Omental fat pad (tissue), 4 donors: Measurements from ENCODE around the gene SLC43A2. TPM values are rescaled to one million over a fixed set of nuclear protein-coding genes. Genes with fewer than 3 reads are reported as not detected.
"Not testable (repeated sequence)": the region's sequence is repeated elsewhere in the genome, so short reads cannot be mapped to it uniquely, and the experiment has no call there.

Experiments
- ATAC-seq: fragments of 150-250 bp; one replicate; pipeline ENCODE4 v1.9.1; 2016; ENCODE audit warnings: mild to moderate bottlenecking, moderate library complexity; ENCODE audit not compliant: low FRiP score
- DNase-seq: peaks from one replicate; pipeline ENCODE4 v3.0.0-alpha.2; 2019; ENCODE audit warnings: low spot score
- small RNA-seq: library from RNA; depleted of rRNA; stranded (forward); fragments of <200 nt; gene quantifications from one replicate; pipeline ENCODE3, GENCODE V24; 2016
- total RNA-seq, 4 donors: library from RNA; depleted of rRNA; stranded (reverse); fragments of >200 nt; gene quantifications; one replicate each; pipeline ENCODE4 v1.1.0, GENCODE V29; 2016
- TF ChIP-seq, protein P1 (sequence below), 3 donors: fragments of 450-650 bp; IDR thresholded peaks; one replicate each; pipeline ENCODE4 v1.5.1; 2016 to 2017; ENCODE audit warnings: antibody characterized with exemption in 3 of 3, mild to moderate bottlenecking in 3 of 3, moderate library complexity in 2 of 3

Gene SLC43A2
- total RNA-seq, 4 donors from 2014 or later, result 21.0 to 39.9 (median 23.1) TPM

DNA sequence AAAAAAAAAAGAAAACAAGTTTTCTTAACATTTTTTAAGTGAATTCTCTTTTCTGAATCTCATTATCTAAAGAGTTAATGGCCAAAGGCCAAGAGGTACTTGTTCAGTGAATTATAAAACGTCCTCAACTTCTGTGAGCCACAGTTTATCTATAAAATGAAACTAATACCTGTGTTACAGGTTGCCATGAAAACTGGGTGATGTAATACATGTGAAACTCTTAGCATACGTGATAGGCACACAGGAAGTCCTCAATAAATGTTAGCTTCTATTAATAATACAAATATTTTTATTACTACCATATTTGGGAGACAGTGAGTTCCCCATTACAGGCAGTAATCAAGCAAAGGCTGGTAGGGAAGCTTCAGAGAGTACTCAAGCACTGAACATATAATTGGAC, 98.8 kb downstream of the SLC43A2 start:
- DNase-seq (no peak), ATAC-seq (no peak)
- TF ChIP-seq, protein P1, sequence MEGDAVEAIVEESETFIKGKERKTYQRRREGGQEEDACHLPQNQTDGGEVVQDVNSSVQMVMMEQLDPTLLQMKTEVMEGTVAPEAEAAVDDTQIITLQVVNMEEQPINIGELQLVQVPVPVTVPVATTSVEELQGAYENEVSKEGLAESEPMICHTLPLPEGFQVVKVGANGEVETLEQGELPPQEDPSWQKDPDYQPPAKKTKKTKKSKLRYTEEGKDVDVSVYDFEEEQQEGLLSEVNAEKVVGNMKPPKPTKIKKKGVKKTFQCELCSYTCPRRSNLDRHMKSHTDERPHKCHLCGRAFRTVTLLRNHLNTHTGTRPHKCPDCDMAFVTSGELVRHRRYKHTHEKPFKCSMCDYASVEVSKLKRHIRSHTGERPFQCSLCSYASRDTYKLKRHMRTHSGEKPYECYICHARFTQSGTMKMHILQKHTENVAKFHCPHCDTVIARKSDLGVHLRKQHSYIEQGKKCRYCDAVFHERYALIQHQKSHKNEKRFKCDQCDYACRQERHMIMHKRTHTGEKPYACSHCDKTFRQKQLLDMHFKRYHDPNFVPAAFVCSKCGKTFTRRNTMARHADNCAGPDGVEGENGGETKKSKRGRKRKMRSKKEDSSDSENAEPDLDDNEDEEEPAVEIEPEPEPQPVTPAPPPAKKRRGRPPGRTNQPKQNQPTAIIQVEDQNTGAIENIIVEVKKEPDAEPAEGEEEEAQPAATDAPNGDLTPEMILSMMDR (IDR thresholded peaks at IDR 0.05), result no peak

DNA sequence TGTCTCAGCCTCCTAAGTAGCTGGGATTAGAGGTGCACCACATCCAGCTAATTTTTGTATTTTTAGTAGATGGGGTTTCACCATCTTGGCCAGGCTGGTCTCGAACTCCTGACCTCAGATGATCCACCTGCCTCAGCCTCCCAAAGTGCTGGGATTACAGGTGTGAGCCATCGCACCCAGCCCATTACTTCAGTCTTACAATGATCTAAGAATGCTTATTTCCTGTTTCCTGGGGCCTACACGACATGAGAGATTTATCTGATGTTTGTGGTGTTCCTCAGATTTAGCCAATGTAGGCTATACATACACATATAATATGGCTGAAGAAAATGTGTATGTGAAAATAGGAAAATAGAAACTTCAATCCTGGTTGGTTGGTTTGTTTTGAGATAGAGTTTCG, 101.8 kb downstream of the SLC43A2 start:
- DNase-seq, ATAC-seq: not testable (repeated sequence)

DNA sequence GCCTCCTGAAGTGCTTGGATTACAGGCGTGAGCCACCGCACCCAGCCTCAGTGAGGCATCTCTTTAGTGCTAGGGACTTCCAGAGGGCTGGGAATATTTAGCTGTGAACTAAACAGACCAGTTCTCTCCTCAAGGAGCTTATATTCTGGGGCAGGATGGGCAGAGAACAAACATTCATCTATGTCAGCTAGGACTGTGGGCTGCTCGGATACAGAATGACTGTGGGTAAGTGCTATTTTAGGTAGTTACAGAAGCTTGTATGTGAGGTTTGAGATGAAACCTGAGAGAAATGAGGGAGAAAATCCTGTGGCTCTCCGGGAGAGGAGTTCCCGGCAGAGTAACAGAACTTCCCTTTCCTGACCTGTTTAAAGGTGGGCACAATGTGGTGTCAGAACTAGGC, 106.0 kb downstream of the SLC43A2 start:
- ATAC-seq, result no peak
- DNase-seq, result no peak
- TF ChIP-seq, protein P1 (IDR thresholded peaks at IDR 0.05), result no peak

DNA sequence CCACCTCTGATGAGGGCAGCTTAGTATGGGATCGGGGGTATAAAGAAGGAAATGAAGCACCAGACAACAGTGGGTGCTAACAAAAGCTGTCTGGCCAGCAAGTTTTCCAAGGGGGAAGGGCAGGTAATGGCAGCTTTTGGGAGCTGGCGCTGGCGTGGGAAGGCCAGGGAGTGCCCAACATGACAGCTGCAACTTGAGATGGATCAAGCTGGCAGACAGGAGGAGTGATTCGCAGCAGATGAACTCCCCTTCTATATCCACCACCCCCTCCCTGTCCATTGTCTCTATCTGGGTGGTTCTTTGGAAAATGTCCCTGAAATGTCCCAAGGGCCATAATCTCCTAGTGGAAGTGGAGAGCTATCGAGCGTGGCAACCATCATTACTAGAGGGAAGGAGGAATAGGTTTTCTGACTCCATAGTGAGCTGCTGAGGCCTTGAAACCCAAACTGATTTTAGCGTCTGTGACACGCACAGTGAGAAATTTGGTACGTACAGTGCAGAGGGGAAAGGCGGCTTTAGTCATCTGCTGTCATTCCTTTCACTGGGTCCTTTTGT, 107.5 kb downstream of the SLC43A2 start:
- DNase-seq (no peak), ATAC-seq (no peak)
- TF ChIP-seq, protein P1 (IDR thresholded peaks at IDR 0.05), result no peak

DNA sequence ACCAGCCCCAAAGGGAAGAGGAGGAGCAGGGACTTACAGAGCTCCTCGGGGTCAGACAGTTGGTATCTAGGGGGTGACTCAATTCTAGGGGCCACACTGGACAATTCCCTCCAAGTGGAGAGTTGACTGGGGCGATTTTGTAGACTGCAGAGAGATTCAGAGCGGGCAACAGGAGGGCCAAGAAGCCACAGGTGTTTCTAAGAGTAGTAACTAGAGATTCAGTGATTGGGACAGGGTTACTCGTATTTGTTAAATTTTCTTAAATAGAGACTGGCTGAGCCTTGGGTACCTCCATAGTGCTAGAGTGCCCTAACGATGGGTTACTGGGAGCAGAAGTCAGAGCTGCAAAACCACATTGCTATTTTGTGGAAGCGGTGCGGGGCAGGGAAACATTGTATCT, 109.0 kb downstream of the SLC43A2 start:
- TF ChIP-seq, protein P1 (IDR thresholded peaks at IDR 0.05), result no peak
- ATAC-seq, result no peak

More for the DNA sequence above, 109.0 kb downstream of the SLC43A2 start:
- no peak for DNase-seq

Small RNAs within 50 kb of the gene (small RNA-seq; reads per million reads assigned to genes)
- not detected for gene RN7SL105P

Other genes starting within 250 kb of the SLC43A2 start
- 100 to 1,000 TPM; 489 to 684 (median 635) TPM for gene YWHAE, start 228.6 kb downstream of the SLC43A2 start, total RNA-seq
- gene CRK, start 172.6 kb downstream of the SLC43A2 start, total RNA-seq, result 100 to 1,000 TPM in 2 of 4 donors, 10 to 100 TPM in 2; 84.5 to 104 (median 95.7) TPM
- gene MYO1C, start 136.1 kb downstream of the SLC43A2 start, total RNA-seq, result 100 to 1,000 TPM; 194 to 367 (median 207) TPM
- gene INPP5K, start 112.2 kb downstream of the SLC43A2 start, total RNA-seq, result 100 to 1,000 TPM; 103 to 279 (median 153) TPM
- gene PITPNA, start 66.0 kb downstream of the SLC43A2 start, total RNA-seq, result 10 to 100 TPM; 27.6 to 49.7 (median 33.7) TPM
- 10 to 100 TPM in 3 of 4 donors, 1 to 10 TPM in 1; 7.2 to 43.0 (median 18.8) TPM for gene SCARF1, start 16.9 kb upstream of the SLC43A2 start, total RNA-seq
- gene RILP, start 21.0 kb upstream of the SLC43A2 start, total RNA-seq, result 10 to 100 TPM; 26.5 to 60.5 (median 35.6) TPM
- 100 to 1,000 TPM; 146 to 215 (median 183) TPM for gene PRPF8, start 56.0 kb upstream of the SLC43A2 start, total RNA-seq
- 10 to 100 TPM in 3 of 4 donors, 1 to 10 TPM in 1; 7.1 to 16.5 (median 11.4) TPM for gene TLCD2, start 81.5 kb upstream of the SLC43A2 start, total RNA-seq
- 10 to 100 TPM; 39.2 to 71.1 (median 49.8) TPM for gene WDR81, start 95.9 kb upstream of the SLC43A2 start, total RNA-seq
- 10 to 100 TPM in 2 of 4 donors, 1 to 10 TPM in 2; 6.0 to 28.8 (median 9.1) TPM for gene SERPINF2, start 114.0 kb upstream of the SLC43A2 start, total RNA-seq
- 1,000 to 10,000 TPM in 3 of 4 donors, 100 to 1,000 TPM in 1; 868 to 2,171 (median 1,171) TPM for gene SERPINF1, start 133.2 kb upstream of the SLC43A2 start, total RNA-seq
- 10 to 100 TPM in 3 of 4 donors, 1 to 10 TPM in 1; 9.1 to 28.2 (median 20.3) TPM for gene SMYD4, start 201.1 kb upstream of the SLC43A2 start, total RNA-seq
- gene RPA1, start 201.2 kb upstream of the SLC43A2 start, total RNA-seq, result 10 to 100 TPM; 22.8 to 31.4 (median 24.1) TPM